Measurements from ENCODE around the gene RASA3.

GRCh38 chr13:114059946-114060860, 72.2 kb downstream of the RASA3 start:
- TF ChIP-seq POLR2A (IDR thresholded peaks at IDR 0.05; ENCODE audit: low read depth) = no peak
- TF ChIP-seq CTCF (IDR thresholded peaks at IDR 0.05) = no peak
- no peak for TF ChIP-seq POLR2AphosphoS5 (IDR thresholded peaks at IDR 0.05)
- no peak for TF ChIP-seq EP300 (IDR thresholded peaks at IDR 0.05)

Data from esophagus muscularis mucosa (tissue), 4 donors.